GM12865 (cell line): ENCODE results near the gene RBMY1E.
"Not testable (repeated sequence)": the region's sequence is repeated elsewhere in the genome, so short reads cannot be mapped to it uniquely, and the experiment has no call there.

Experiments used
- DNase-seq: peaks from one replicate; pipeline ENCODE4 v3.0.0; 2010; ENCODE audit warnings: low read depth
- H3K4me3 ChIP-seq: 2 replicates; pipeline ENCODE4 v1.5.1; 2011; ENCODE audit warnings: mild to moderate bottlenecking, low read depth, low read length, control low read depth

RBMY1E gene

DNA sequence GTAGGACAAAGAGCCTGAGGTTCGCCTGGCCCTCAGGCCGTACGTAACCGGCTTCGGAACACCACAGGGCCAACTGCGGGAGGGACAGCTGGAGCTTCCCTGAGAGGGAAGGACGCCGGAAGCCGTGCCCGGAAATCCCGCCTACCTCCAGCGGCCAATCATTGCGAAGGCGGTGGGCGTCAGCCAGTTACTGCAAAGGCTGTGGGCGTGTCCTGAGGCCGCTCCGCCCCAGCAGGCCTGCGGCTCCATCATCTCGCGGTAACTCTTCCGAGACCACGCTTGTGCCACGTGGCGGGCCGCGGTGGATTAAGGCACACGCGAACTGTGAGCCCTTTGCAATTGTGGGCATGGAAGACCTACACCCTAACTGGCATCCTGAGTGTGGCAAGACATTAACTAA, at the start of gene RBMY1E:
Gene RBMY1E, minus strand, starts transcription at position 101 of the 400 bp plus-strand sequence. CDS start 1,978 bp downstream, outside the sequence.
- not testable (repeated sequence) for DNase-seq, H3K4me3 ChIP-seq

DNA sequence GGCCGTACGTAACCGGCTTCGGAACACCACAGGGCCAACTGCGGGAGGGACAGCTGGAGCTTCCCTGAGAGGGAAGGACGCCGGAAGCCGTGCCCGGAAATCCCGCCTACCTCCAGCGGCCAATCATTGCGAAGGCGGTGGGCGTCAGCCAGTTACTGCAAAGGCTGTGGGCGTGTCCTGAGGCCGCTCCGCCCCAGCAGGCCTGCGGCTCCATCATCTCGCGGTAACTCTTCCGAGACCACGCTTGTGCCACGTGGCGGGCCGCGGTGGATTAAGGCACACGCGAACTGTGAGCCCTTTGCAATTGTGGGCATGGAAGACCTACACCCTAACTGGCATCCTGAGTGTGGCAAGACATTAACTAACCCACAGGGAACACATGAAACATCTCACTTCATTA, 23.4 kb downstream of the RBMY1E start, which contains the start of gene RBMY1D:
Gene RBMY1D, minus strand, starts transcription at position 101 of the 400 bp plus-strand sequence. CDS start 2,013 bp downstream, outside the sequence.
- H3K4me3 ChIP-seq, DNase-seq: not testable (repeated sequence)

DNA sequence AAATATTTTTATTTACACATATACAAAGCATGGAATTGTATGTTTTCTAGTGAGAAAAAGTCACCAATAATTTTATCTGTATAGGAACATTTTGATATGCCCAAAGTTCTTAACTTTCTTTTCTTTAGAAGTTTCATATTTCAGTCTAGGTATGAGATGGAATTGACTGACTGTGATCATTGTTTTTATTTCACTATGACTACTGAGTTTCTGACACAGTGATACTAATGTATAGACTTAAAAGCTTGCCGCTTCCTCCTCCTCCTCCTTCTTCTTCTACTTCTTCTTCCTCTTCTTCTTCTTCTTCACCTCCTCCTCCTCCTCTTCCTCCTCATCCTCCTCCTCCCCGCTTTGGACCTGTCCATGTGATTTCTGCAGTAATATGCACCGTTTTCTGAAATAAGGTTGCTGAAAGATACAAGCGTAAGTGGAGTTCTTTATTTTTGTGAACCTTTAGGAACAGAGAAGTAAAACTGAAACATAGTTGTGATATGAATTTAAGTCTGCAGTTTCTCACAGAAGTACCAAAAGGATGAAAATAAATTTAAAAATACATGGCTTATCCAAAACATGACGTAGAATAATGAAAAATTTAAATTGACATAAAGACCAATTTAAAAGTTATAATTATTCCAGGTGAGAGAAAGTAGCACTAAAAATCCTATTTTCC, 48.3 kb downstream of the RBMY1E start:
- DNase-seq, H3K4me3 ChIP-seq: not testable (repeated sequence)
